Gastroesophageal sphincter (tissue), 4 donors: ENCODE data around the gene MTHFD1L. TPM values are rescaled to one million over a fixed set of nuclear protein-coding genes. Genes with fewer than 3 reads are reported as not detected.
"Not testable (repeated sequence)": the region's sequence is repeated elsewhere in the genome, so short reads cannot be mapped to it uniquely, and the experiment has no call there.

ENCODE experiments used
- ATAC-seq: fragments of 150-250 bp; one replicate; pipeline ENCODE4 v1.9.1; 2016; ENCODE audit warnings: mild to moderate bottlenecking, moderate library complexity
- H3K27ac ChIP-seq, 4 donors: fragments of 200-600 bp; sonication (generic) in 3 of 4; 1 replicate in 3 of 4; 2 replicates in 1 of 4; pipeline ENCODE4 v1.5.1; 2016 to 2019
- H3K27me3 ChIP-seq: fragments of 200-600 bp; sonication (generic); one replicate; pipeline ENCODE4 v1.5.1; 2019
- H3K36me3 ChIP-seq, 2 donors: fragments of 200-600 bp; sonication (generic); one replicate each; pipeline ENCODE4 v1.5.1; 2019; ENCODE audit warnings: control low read depth in 1 of 2
- H3K4me1 ChIP-seq, 3 donors: fragments of 200-600 bp; sonication (generic); 1 replicate in 2 of 3; 2 replicates in 1 of 3; pipeline ENCODE4 v1.5.1; 2016 to 2019; ENCODE audit warnings: control low read depth in 2 of 3
- H3K4me3 ChIP-seq, 2 donors: fragments of 200-600 bp; sonication (generic); one replicate each; pipeline ENCODE4 v1.5.1; 2019; ENCODE audit warnings: mild to moderate bottlenecking in 1 of 2, moderate library complexity in 1 of 2
- H3K9me3 ChIP-seq, 3 donors: fragments of 200-600 bp; sonication (generic); one replicate each; pipeline ENCODE4 v1.5.1; 2017 to 2019; ENCODE audit warnings: control low read depth in 2 of 3
- CTCF ChIP-seq, 4 experiments: fragments of 200-600 bp in 2 of 4; fragments of 450-650 bp in 2 of 4; sonication (generic) in 1 of 4; IDR thresholded peaks; one replicate each; pipeline ENCODE4 v1.5.1; 2017 to 2019; ENCODE audit warnings: antibody characterized with exemption in 4 of 4, mild to moderate bottlenecking in 2 of 4, moderate library complexity in 2 of 4
- EP300 ChIP-seq: sonication (generic); formaldehyde crosslinking; IDR thresholded peaks from one replicate; pipeline ENCODE4 v1.6.1; 2017; ENCODE audit warnings: antibody characterized with exemption, mild to moderate bottlenecking
- POLR2A ChIP-seq, 2 donors: fragments of 450-650 bp; IDR thresholded peaks; one replicate each; pipeline ENCODE4 v1.6.1; 2017; ENCODE audit warnings: antibody characterized with exemption in 2 of 2, mild to moderate bottlenecking in 2 of 2, moderate library complexity in 1 of 2
- POLR2AphosphoS5 ChIP-seq: sonication (generic); formaldehyde crosslinking; IDR thresholded peaks from one replicate; pipeline ENCODE4 v1.6.1; 2017; ENCODE audit warnings: antibody characterized with exemption
- WGBS, 2 donors: methylation state at CpG; one replicate each; pipeline ENCODE4 v1.1.5; 2018; ENCODE audit warnings: low coverage in 1 of 2; 5-methylcytosine and 5-hydroxymethylcytosine counted together
- total RNA-seq, 4 donors: library from RNA; depleted of rRNA; stranded (reverse); fragments of >200 nt; gene quantifications; one replicate each; pipeline ENCODE4 v1.1.0, GENCODE V29; 2016

Gene MTHFD1L
- 10 to 100 TPM in 1 of 4 donors, 1 to 10 TPM in 3; 1.2 to 10.8 (median 4.0) TPM for total RNA-seq

GRCh38 chr6:150865406-150866146, at the start of gene MTHFD1L:
MTHFD1L (plus strand) TSS chr6:150865702; CDS start chr6:150865823, 121 bp downstream.
- no CpG with 5 or more reads among the region's 82 CpGs for WGBS, 2 donors
- TF ChIP-seq POLR2AphosphoS5 (peak; percentile 61), EP300 (no peak), CTCF (IDR thresholded peaks at IDR 0.05) (peak in 3 of 4 experiments; percentile 54 to 76 (median 64)), POLR2A (IDR thresholded peaks at IDR 0.05) (peak in 1 of 2 donors; percentile 18)
- H3K4me1 ChIP-seq = peaks cover 0 to 22% (median 4%) of the 10 kb centered on the region in 3 donors
- no peaks in the 10 kb centered on the region for H3K9me3 ChIP-seq
- H3K27ac ChIP-seq = peak within 1 kb of the TSS in 3 of 4 donors; percentile 83 to 93 (median 85)
- peak within 1 kb of the TSS; percentile 41 to 74 for H3K4me3 ChIP-seq
- no peaks in the 10 kb centered on the region for H3K36me3 ChIP-seq
- peak; percentile 82 for ATAC-seq
- H3K27me3 ChIP-seq = no peaks in the 10 kb centered on the region

- Histone ChIP-seq H3K36me3 (peaks cover 0 to 13% of the 10 kb centered on the region in 2 donors), H3K4me1 (peaks cover 0 to 17% (median 4%) of the 10 kb centered on the region in 3 donors)
- not testable (repeated sequence) for H3K9me3 ChIP-seq, H3K27ac ChIP-seq, H3K27me3 ChIP-seq, H3K4me3 ChIP-seq, ATAC-seq
- 86% methylated on average over 2 to 7 of the region's 8 CpGs for WGBS, 2 donors
These were observed 48.9 kb upstream of the MTHFD1L start for GRCh38 chr6:150816554-150816953.

GRCh38 chr6:150822932-150823331, 42.6 kb upstream of the MTHFD1L start:
- H3K4me3 ChIP-seq = no peak overlapping the region
- peaks cover 0 to 22% of the 10 kb centered on the region in 2 donors for H3K36me3 ChIP-seq
- TF ChIP-seq POLR2AphosphoS5 (no peak), CTCF (IDR thresholded peaks at IDR 0.05) (no peak), EP300 (no peak), POLR2A (IDR thresholded peaks at IDR 0.05) (no peak)
- 83 to 89% methylated on average over 3 to 5 of the region's 5 CpGs for WGBS, 2 donors
- no peak for ATAC-seq
- H3K9me3 ChIP-seq = no peaks in the 10 kb centered on the region
- H3K4me1 ChIP-seq = no peaks in the 10 kb centered on the region
- H3K27ac ChIP-seq = no peak overlapping the region
- no peaks in the 10 kb centered on the region for H3K27me3 ChIP-seq

GRCh38 chr6:150826788-150827187, 38.7 kb upstream of the MTHFD1L start:
- H3K4me3 ChIP-seq = no peak overlapping the region
- no peaks in the 10 kb centered on the region for H3K27me3 ChIP-seq
- no peak for ATAC-seq
- peaks cover 0 to 25% of the 10 kb centered on the region in 2 donors for H3K36me3 ChIP-seq
- 84 to 94% methylated on average over 5 of the region's 5 CpGs for WGBS, 2 donors
- TF ChIP-seq POLR2AphosphoS5 (no peak), POLR2A (IDR thresholded peaks at IDR 0.05) (no peak), CTCF (IDR thresholded peaks at IDR 0.05) (no peak), EP300 (no peak)
- no peaks in the 10 kb centered on the region for H3K4me1 ChIP-seq
- H3K27ac ChIP-seq = no peak overlapping the region
- no peaks in the 10 kb centered on the region for H3K9me3 ChIP-seq

GRCh38 chr6:150828107-150828506, 37.4 kb upstream of the MTHFD1L start:
- H3K36me3 ChIP-seq = peaks cover 0 to 29% of the 10 kb centered on the region in 2 donors
- H3K27me3 ChIP-seq, ATAC-seq, H3K27ac ChIP-seq, H3K9me3 ChIP-seq, H3K4me1 ChIP-seq, H3K4me3 ChIP-seq: not testable (repeated sequence)
- WGBS, 2 donors = 88 to 96% methylated on average over 4 to 9 of the region's 9 CpGs

GRCh38 chr6:150830439-150831165, 34.9 kb upstream of the MTHFD1L start:
- Histone ChIP-seq H3K36me3 (peaks cover 0 to 32% of the 10 kb centered on the region in 2 donors), H3K9me3 (no peaks in the 10 kb centered on the region), H3K4me1 (no peaks in the 10 kb centered on the region), H3K27ac (no peak overlapping the region), H3K4me3 (no peak overlapping the region), H3K27me3 (no peaks in the 10 kb centered on the region)
- no peak for ATAC-seq
- TF ChIP-seq POLR2A (IDR thresholded peaks at IDR 0.05) (no peak), EP300 (no peak), POLR2AphosphoS5 (no peak)
- WGBS, 2 donors = 89 to 100% methylated on average over 1 to 3 of the region's 13 CpGs
